ENCODE measurements around the gene TMEM209. TPM values are rescaled to one million over a fixed set of nuclear protein-coding genes. Genes with fewer than 3 reads are reported as not detected.

Gene TMEM209
- 8.8 and 9.9 TPM in 2 replicates for total RNA-seq

GRCh38 chr7:130205084-130205947, at the start of gene TMEM209:
Gene TMEM209, minus strand, starts transcription at chr7:130205406. Its CDS starts 31 bp downstream, at chr7:130205375.

GRCh38 chr7:130207642-130208041, 2.4 kb upstream of the TMEM209 start, which contains the start of gene SSMEM1:
Gene SSMEM1, plus strand, starts transcription at chr7:130207860. Its CDS starts 51 bp downstream, at chr7:130207911.

Other genes starting within 250 kb of the TMEM209 start
- gene ZC3HC1, start 154.0 kb downstream of the TMEM209 start, total RNA-seq, result 9.7 and 11.5 TPM in 2 replicates
- gene KLHDC10, start 134.9 kb downstream of the TMEM209 start, total RNA-seq, result 33.1 and 35.2 TPM in 2 replicates
- not detected in 2 replicates for gene SSMEM1, start 2.5 kb upstream of the TMEM209 start, total RNA-seq
- gene CPA2, start 61.5 kb upstream of the TMEM209 start, total RNA-seq, result not detected in 2 replicates
- 46.4 and 140 TPM in 2 replicates for gene CPA4, start 87.8 kb upstream of the TMEM209 start, total RNA-seq
- 0.07 TPM in 1 of 2 replicates, not detected in the other for gene CPA5, start 139.4 kb upstream of the TMEM209 start, total RNA-seq
- gene CPA1, start 175.1 kb upstream of the TMEM209 start, total RNA-seq, result 0.39 and 0.40 TPM in 2 replicates
- 7.5 and 10.4 TPM in 2 replicates for gene CEP41, start 235.6 kb upstream of the TMEM209 start, total RNA-seq